Measurements from ENCODE around the gene TMEM140. TPM values are rescaled to one million over a fixed set of nuclear protein-coding genes. Genes with fewer than 3 reads are reported as not detected.

TMEM140 gene
- total and polyA plus RNA-seq, 5 experiments from 2014 or later, result 13.9 to 36.9 (median 27.1) TPM

DNA sequence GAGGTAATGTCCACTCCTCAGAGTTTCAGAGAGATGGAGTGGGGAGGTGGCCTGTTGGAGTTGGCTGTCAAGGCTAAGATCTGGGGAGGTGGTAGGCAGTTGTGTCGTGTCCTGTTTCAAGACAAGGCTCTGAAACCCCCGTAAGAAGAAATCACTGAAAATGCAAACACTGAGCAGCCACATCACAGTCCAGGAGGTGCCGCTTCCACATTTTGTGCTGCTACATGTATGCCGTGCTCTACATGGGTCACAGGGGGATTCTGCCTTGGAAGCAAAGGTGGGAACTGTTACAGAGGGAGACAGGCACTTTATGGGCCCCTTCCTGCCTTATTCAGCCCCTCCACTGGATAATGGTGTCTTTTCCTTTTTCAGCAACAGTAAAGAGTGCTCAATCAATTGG, 51.6 kb downstream of the TMEM140 start:
- H3K9me3 Mint-ChIP-seq, result no peaks in the 10 kb centered on the region
- no peaks in the 10 kb centered on the region for H3K27me3 Mint-ChIP-seq
- POLR2A ChIA-PET, result no interaction called here
- H3K27ac Mint-ChIP-seq, result peak overlapping the region in 2 of 10 donors; percentile 36 to 56
- no peak overlapping the region for H3K4me3 Mint-ChIP-seq
- peaks cover 8 to 32% (median 20%) of the 10 kb centered on the region in 4 donors for H3K4me1 Mint-ChIP-seq
- ATAC-seq (no peak), DNase-seq (no peak)
- H3K36me3 Mint-ChIP-seq, result peaks cover 10 to 94% (median 52%) of the 10 kb centered on the region in 3 donors

DNA sequence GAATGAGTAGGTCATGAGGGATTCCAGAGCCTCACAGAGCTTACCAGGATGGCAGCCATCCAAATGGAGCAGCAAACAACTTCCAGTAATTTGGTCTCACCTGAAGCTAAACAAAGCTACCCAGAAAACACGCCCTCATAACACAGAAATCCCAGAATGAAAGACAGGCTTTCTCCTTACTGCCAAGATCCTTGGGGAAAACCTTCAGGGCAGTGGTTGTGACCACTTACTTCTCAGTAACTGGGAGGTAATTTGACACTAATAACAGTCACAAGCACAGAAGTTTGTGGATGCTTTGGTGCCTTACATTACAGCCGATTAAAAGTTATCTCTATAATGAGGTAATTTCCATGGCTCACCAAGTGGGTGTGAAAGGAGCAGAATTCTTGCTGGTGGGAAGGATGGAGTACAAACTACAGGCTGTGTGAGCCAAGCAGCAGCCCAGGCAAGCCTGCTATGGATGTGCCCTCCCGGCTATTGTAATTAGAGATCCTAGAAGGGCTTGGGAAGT, 53.0 kb downstream of the TMEM140 start:
- DNase-seq (no peak), ATAC-seq (no peak)
- Mint-ChIP-seq H3K4me1 (peaks cover 8 to 43% (median 26%) of the 10 kb centered on the region in 4 donors), H3K27ac (no peak overlapping the region), H3K9me3 (no peaks in the 10 kb centered on the region), H3K36me3 (peaks cover 10 to 91% (median 53%) of the 10 kb centered on the region in 3 donors), H3K4me3 (no peak overlapping the region), H3K27me3 (no peaks in the 10 kb centered on the region)
- POLR2A ChIA-PET, result no interaction called here

DNA sequence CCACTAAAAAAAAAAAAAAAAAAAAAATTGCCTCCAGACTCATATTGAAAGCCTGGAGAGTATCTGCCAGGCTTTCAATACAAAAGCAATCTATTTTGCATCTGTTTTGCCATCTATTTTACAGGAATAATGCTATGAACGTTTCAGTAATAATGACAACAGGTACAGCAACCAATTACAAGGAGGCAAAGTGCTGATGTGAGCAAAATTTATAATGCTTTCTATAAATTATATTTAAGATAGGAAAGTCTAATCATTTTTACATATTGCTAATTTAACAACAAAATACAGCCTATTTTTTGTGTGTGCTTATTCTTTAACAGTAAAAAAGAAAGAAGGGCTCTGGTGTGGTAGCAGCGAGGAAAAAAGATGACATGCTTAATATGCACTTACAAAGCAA, 53.5 kb downstream of the TMEM140 start:
- no peaks in the 10 kb centered on the region for H3K9me3 Mint-ChIP-seq
- POLR2A ChIA-PET, result no interaction called here
- DNase-seq, result no peak
- peaks cover 10 to 43% (median 27%) of the 10 kb centered on the region in 4 donors for H3K4me1 Mint-ChIP-seq
- no peaks in the 10 kb centered on the region for H3K27me3 Mint-ChIP-seq
- no peak for ATAC-seq
- H3K4me3 Mint-ChIP-seq, result no peak overlapping the region
- peaks cover 10 to 91% (median 54%) of the 10 kb centered on the region in 3 donors for H3K36me3 Mint-ChIP-seq
- H3K27ac Mint-ChIP-seq, result no peak overlapping the region

- no peaks in the 10 kb centered on the region for H3K27me3 Mint-ChIP-seq
- peaks cover 31 to 65% (median 48%) of the 10 kb centered on the region in 4 donors for H3K4me1 Mint-ChIP-seq
- DNase-seq (no peak), ATAC-seq (no peak)
- H3K27ac Mint-ChIP-seq, result peak overlapping the region in 1 of 10 donors; percentile 19
- H3K36me3 Mint-ChIP-seq, result peaks cover 10 to 71% (median 44%) of the 10 kb centered on the region in 3 donors
- H3K9me3 Mint-ChIP-seq, result no peaks in the 10 kb centered on the region
- no peak overlapping the region for H3K4me3 Mint-ChIP-seq
- POLR2A ChIA-PET, result no interaction called here
These were observed 56.5 kb downstream of the TMEM140 start for GRCh38 chr7:135204341-135204749.

DNA sequence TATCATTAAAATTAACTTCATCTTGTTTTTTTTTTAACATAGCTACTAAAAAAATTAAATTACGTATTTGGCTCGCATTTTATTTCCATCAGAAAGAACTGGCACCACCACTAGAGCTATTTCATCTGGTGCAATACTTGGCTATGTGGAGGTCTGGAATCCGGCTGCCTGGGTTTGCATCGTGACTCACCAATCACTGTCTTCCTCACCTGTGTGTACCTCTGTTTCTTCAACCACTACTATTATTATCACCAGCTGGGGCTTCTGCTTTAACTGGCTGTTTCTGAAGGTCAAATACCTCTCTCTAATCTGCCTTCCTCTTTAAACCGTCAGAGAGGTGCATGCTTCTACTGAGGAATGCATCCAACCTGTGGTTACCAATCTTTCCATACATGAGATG, 57.0 kb downstream of the TMEM140 start:
- no peaks in the 10 kb centered on the region for H3K9me3 Mint-ChIP-seq
- no peaks in the 10 kb centered on the region for H3K27me3 Mint-ChIP-seq
- peaks cover 10 to 67% (median 40%) of the 10 kb centered on the region in 3 donors for H3K36me3 Mint-ChIP-seq
- no peak overlapping the region for H3K4me3 Mint-ChIP-seq
- POLR2A ChIA-PET, result no interaction called here
- H3K27ac Mint-ChIP-seq, result peak overlapping the region in 1 of 10 donors; percentile 73
- ATAC-seq (no peak), DNase-seq (no peak)
- peaks cover 31 to 67% (median 53%) of the 10 kb centered on the region in 4 donors for H3K4me1 Mint-ChIP-seq

DNA sequence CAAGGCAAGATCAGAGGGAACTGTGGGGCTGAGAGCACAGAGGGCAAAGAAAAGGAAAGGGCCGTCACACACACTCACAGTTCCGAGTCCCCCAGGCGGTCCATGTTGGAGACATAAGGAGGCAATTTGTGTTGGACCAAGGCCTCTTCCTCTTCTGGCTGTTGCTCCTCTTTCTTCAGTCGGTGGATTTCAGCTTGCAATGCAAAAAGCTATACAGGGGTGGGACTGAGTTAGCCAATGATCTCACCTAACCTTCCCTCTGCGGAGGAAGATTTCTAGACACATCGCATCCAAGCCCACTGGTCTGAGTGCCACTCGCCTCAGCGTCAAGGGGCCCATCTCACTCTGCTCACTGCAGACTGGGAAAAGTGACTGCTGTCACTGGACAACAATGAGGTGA, 58.0 kb downstream of the TMEM140 start:
- Mint-ChIP-seq H3K4me1 (peaks cover 33 to 77% (median 61%) of the 10 kb centered on the region in 4 donors), H3K36me3 (peaks cover 10 to 61% (median 33%) of the 10 kb centered on the region in 3 donors)

DNA sequence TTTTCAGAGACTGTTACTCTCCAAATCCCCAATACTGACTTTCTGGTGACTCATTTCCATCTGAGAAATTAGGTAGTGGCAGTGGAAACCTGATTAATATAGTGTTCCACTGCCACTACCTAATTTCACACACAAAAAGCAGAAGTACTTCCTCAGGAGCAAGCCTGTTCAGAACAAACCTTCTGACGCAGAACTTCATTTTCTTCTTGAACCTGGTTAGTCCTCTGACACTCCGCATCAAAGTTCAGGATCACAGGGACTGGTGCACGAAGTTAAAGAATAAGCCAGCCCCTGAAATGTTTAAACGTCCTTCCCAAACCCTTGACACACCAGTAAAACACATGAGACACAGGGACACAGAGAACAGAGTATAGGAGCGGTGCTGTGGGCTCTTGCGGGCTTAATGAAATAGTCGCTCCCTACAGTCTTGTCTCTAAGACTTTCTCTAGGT, 59.1 kb downstream of the TMEM140 start:
- no peak for ATAC-seq
- DNase-seq, result no peak
- no peaks in the 10 kb centered on the region for H3K9me3 Mint-ChIP-seq
- H3K27ac Mint-ChIP-seq, result peak overlapping the region in 1 of 10 donors; percentile 65
- peaks cover 5 to 50% (median 26%) of the 10 kb centered on the region in 3 donors for H3K36me3 Mint-ChIP-seq
- peaks cover 30 to 75% (median 60%) of the 10 kb centered on the region in 4 donors for H3K4me1 Mint-ChIP-seq
- H3K27me3 Mint-ChIP-seq, result no peaks in the 10 kb centered on the region
- peak overlapping the region in 2 of 10 donors; percentile 28 to 60 for H3K4me3 Mint-ChIP-seq
- POLR2A ChIA-PET, result no interaction called here

More for the DNA sequence above, 58.0 kb downstream of the TMEM140 start:
- no peaks in the 10 kb centered on the region for H3K9me3 Mint-ChIP-seq
- POLR2A ChIA-PET, result interaction anchor here (1.0 kb wide), 1 partner anchor 14 kb away, joined by 3 read pairs; no protein-coding TSS in a partner anchor
- peak overlapping the region in 1 of 10 donors; percentile 7 for H3K27ac Mint-ChIP-seq
- H3K4me3 Mint-ChIP-seq, result no peak overlapping the region
- H3K27me3 Mint-ChIP-seq, result no peaks in the 10 kb centered on the region
- ATAC-seq (no peak), DNase-seq (no peak)

GRCh38 chr7:135207406-135208101, 59.7 kb downstream of the TMEM140 start:
- no peak for ATAC-seq
- DNase-seq, result no peak
- Mint-ChIP-seq H3K36me3 (peaks cover 5 to 44% (median 21%) of the 10 kb centered on the region in 3 donors), H3K27ac (peak overlapping the region in 3 of 10 donors; percentile 66 to 70 (median 69)), H3K9me3 (no peaks in the 10 kb centered on the region), H3K4me3 (peak overlapping the region in 4 of 10 donors; percentile 28 to 60 (median 40)), H3K27me3 (no peaks in the 10 kb centered on the region), H3K4me1 (peaks cover 26 to 71% (median 58%) of the 10 kb centered on the region in 4 donors)
- POLR2A ChIA-PET, result interaction anchor here (1.4 kb wide), 1 partner anchor 37 kb away, joined by 7 read pairs; the partner anchor contains the start of gene CYREN

GRCh38 chr7:135208102-135208793, 60.4 kb downstream of the TMEM140 start:
- Mint-ChIP-seq H3K36me3 (peaks cover 5 to 37% (median 16%) of the 10 kb centered on the region in 3 donors), H3K4me1 (peaks cover 26 to 65% (median 54%) of the 10 kb centered on the region in 4 donors), H3K9me3 (no peaks in the 10 kb centered on the region), H3K27me3 (no peaks in the 10 kb centered on the region), H3K27ac (peak overlapping the region in 6 of 10 donors; percentile 6 to 72 (median 46)), H3K4me3 (peak overlapping the region in 9 of 10 donors; percentile 4 to 67 (median 29))
- POLR2A ChIA-PET, result interaction anchor here (1.1 to 1.4 kb wide), 2 partner anchors 22 to 37 kb away, joined by 3 to 7 read pairs; partner anchors contain the start of gene CYREN
- no peak for DNase-seq
- no peak for ATAC-seq

DNA sequence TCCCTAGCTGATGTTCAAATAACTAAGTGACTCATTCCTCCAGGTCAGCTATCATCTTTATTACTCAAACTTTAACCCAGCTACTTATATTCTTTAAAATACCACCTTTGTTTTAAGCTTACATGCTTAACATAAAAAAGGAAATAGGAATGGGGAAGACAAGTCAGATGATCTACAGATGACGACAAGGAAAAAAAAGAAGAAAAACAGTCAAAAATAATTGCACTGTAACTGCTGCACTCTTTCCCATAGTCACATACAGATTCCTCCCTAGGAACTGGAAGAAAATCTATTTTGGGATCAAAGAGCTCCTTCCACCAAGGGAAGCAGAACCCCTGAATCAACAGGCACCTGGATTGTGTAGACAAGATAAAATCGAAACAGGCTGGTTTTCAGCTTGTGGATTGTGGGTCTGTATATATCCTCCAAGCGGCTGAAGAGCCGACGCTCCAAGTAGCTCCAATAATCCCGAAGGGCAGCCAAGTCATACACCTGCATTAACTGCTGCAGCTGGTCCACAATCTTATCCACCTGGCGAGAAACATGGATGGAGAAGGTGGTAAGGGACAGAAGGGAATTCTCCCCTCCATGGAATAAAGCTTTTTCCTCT, 61.5 kb downstream of the TMEM140 start:
- ATAC-seq, result no peak
- no peaks in the 10 kb centered on the region for H3K9me3 Mint-ChIP-seq
- peak overlapping the region in 4 of 10 donors; percentile 8 to 74 (median 34) for H3K27ac Mint-ChIP-seq
- H3K4me1 Mint-ChIP-seq, result peaks cover 21 to 55% (median 45%) of the 10 kb centered on the region in 4 donors
- peaks cover 0 to 26% (median 10%) of the 10 kb centered on the region in 3 donors for H3K36me3 Mint-ChIP-seq
- no peaks in the 10 kb centered on the region for H3K27me3 Mint-ChIP-seq
- peak overlapping the region in 9 of 10 donors; percentile 8 to 98 (median 94) for H3K4me3 Mint-ChIP-seq
- POLR2A ChIA-PET, result interaction anchor here (1.1 to 3.3 kb wide), 4 partner anchors 12 to 62 kb away, joined by 3 to 16 read pairs (median 4); partner anchors contain the start of genes CYREN and TMEM140
- no peak for DNase-seq

- H3K4me1 Mint-ChIP-seq, result peaks cover 17 to 49% (median 38%) of the 10 kb centered on the region in 4 donors
- H3K9me3 Mint-ChIP-seq, result no peaks in the 10 kb centered on the region
- H3K36me3 Mint-ChIP-seq, result peaks cover 0 to 14% (median 3%) of the 10 kb centered on the region in 3 donors
- DNase-seq, result no peak
- peak overlapping the region; percentile 92 to 99 (median 96) for H3K4me3 Mint-ChIP-seq
- peak overlapping the region; percentile 81 to 100 (median 98) for H3K27ac Mint-ChIP-seq
- H3K27me3 Mint-ChIP-seq, result no peaks in the 10 kb centered on the region
- POLR2A ChIA-PET, result interaction anchor here (1.1 to 3.3 kb wide), 9 partner anchors 17 to 564 kb away, joined by 3 to 16 read pairs (median 4); partner anchors contain the start of genes AGBL3, BPGM, CYREN and TMEM140
- ATAC-seq, result peak; percentile 8 to 13
These were observed 63.0 kb downstream of the TMEM140 start for GRCh38 chr7:135210888-135211178.
